ENCODE data around the gene LSM12. TPM values are rescaled to one million over a fixed set of nuclear protein-coding genes. Genes with fewer than 3 reads are reported as not detected.

The LSM12 gene
- total RNA-seq, 4 donors from 2014 or later: 37.8 to 59.2 (median 46.0) TPM

GRCh38 chr17:44067545-44067940 lies 1.1 kb upstream of the LSM12 start:
- H3K27me3 ChIP-seq: no peaks in the 10 kb centered on the region
- intact Hi-C loops (cut with DNase I): no loop called here
- H3K4me3 ChIP-seq: no peak overlapping the region
- peak overlapping the region; percentile 95 to 98 (median 96) for H3K27ac ChIP-seq (replicated peaks in 1 of 4)
- H3K36me3 ChIP-seq: peaks cover 7 to 17% (median 13%) of the 10 kb centered on the region in 4 donors
- no peak for DNase-seq (ENCODE audit: extremely low spot score)
- H3K9me3 ChIP-seq: no peaks in the 10 kb centered on the region
- TF ChIP-seq POLR2AphosphoS5 (IDR thresholded peaks at IDR 0.05): no peak
- TF ChIP-seq POLR2A (IDR thresholded peaks at IDR 0.05; ENCODE audit: low read depth): no peak
- no peak for TF ChIP-seq CTCF (IDR thresholded peaks at IDR 0.05)
- TF ChIP-seq EP300 (IDR thresholded peaks at IDR 0.05): no peak
- 87% methylated on average over 9 of the region's 9 CpGs for WGBS
- peaks cover 48 to 64% (median 62%) of the 10 kb centered on the region in 4 donors for H3K4me1 ChIP-seq

DNA sequence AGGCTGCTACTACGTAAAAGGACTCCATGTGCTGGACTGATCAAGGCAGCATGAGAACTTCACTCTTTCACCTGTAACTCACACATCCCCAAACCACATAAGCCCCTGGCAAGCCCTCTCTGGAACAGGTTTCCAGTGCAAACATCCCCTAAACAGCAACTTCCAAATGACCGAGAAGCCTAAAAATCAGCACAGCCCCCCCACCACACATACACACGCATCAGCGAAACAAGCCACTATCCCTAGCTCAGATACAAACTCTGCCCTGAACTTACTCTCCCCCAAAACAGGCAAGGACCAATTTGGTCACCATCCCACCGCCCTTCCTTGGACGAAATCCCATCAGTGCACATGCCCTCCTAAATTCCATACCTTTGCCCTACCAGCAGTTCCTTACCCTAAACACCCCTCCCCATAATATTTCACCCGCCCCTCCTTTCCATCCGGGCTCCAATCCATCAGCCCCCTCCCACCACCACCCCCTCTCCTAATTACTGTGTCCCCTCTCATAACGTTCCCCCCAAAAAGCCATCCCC lies 735 bp downstream of the LSM12 start:
- H3K27me3 ChIP-seq: no peaks in the 10 kb centered on the region
- no peaks in the 10 kb centered on the region for H3K9me3 ChIP-seq
- H3K4me1 ChIP-seq: peaks cover 44 to 56% (median 48%) of the 10 kb centered on the region in 4 donors
- peaks cover 17 to 36% (median 26%) of the 10 kb centered on the region in 4 donors for H3K36me3 ChIP-seq
- intact Hi-C loops (cut with DNase I): no loop called here
- TF ChIP-seq POLR2A (IDR thresholded peaks at IDR 0.05; ENCODE audit: low read depth) (no peak), CTCF (IDR thresholded peaks at IDR 0.05) (no peak), EP300 (IDR thresholded peaks at IDR 0.05) (no peak), POLR2AphosphoS5 (IDR thresholded peaks at IDR 0.05) (no peak)
- WGBS: 0% methylated on average over 9 of the region's 9 CpGs
- peak overlapping the region; percentile 95 to 98 (median 96) for H3K27ac ChIP-seq (replicated peaks in 1 of 4)
- peak overlapping the region; percentile 80 to 84 (median 81) for H3K4me3 ChIP-seq
- DNase-seq (ENCODE audit: extremely low spot score): no peak

- H3K4me3 ChIP-seq: no peak overlapping the region
- no peaks in the 10 kb centered on the region for H3K9me3 ChIP-seq
- peaks cover 41 to 60% (median 42%) of the 10 kb centered on the region in 4 donors for H3K4me1 ChIP-seq
- no peaks in the 10 kb centered on the region for H3K27me3 ChIP-seq
- no peak for TF ChIP-seq POLR2A (IDR thresholded peaks at IDR 0.05; ENCODE audit: low read depth)
- TF ChIP-seq CTCF (IDR thresholded peaks at IDR 0.05): no peak
- no peak for TF ChIP-seq POLR2AphosphoS5 (IDR thresholded peaks at IDR 0.05)
- no peak for TF ChIP-seq EP300 (IDR thresholded peaks at IDR 0.05)
- WGBS: 68% methylated on average over 9 of the region's 10 CpGs
- intact Hi-C loops (cut with DNase I): no loop called here
- no peak overlapping the region for H3K27ac ChIP-seq (replicated peaks in 1 of 4)
- DNase-seq (ENCODE audit: extremely low spot score): no peak
- peaks cover 17 to 53% (median 34%) of the 10 kb centered on the region in 4 donors for H3K36me3 ChIP-seq
Measured at GRCh38 chr17:44063704-44064639, 2.5 kb downstream of the LSM12 start.

- H3K4me3 ChIP-seq: no peak overlapping the region
- no peak for TF ChIP-seq POLR2A (IDR thresholded peaks at IDR 0.05; ENCODE audit: low read depth)
- TF ChIP-seq CTCF (IDR thresholded peaks at IDR 0.05): no peak
- no peak for TF ChIP-seq POLR2AphosphoS5 (IDR thresholded peaks at IDR 0.05)
- TF ChIP-seq EP300 (IDR thresholded peaks at IDR 0.05): no peak
- peaks cover 41 to 64% (median 42%) of the 10 kb centered on the region in 4 donors for H3K4me1 ChIP-seq
- H3K36me3 ChIP-seq: peaks cover 22 to 63% (median 42%) of the 10 kb centered on the region in 4 donors
- no peaks in the 10 kb centered on the region for H3K27me3 ChIP-seq
- H3K9me3 ChIP-seq: no peaks in the 10 kb centered on the region
- intact Hi-C loops (cut with DNase I): no loop called here
- WGBS: 96% methylated on average over 15 of the region's 15 CpGs
- H3K27ac ChIP-seq (replicated peaks in 1 of 4): no peak overlapping the region
- DNase-seq (ENCODE audit: extremely low spot score): no peak
Measured at GRCh38 chr17:44062871-44063270, 3.6 kb downstream of the LSM12 start.
